SH-SY5Y (cell line): ENCODE measurements around the gene BMI1.

ENCODE experiments used
- GATA2 ChIP-seq: IDR thresholded peaks from 2 replicates; pipeline ENCODE4 v1.6.1; 2011; ENCODE audit warnings: mild to moderate bottlenecking, low read depth, low read length
- GATA3 ChIP-seq: IDR thresholded peaks from 2 replicates; pipeline ENCODE4 v1.6.1; 2011; ENCODE audit warnings: low read depth, mild to moderate bottlenecking, low read length, moderate library complexity

GRCh38 chr10:22325272-22326144 lies 4.6 kb downstream of the BMI1 start:
- TF ChIP-seq GATA3 = no peak
- no peak for TF ChIP-seq GATA2
